Amniotic stem cell (primary cell): ENCODE results near the gene GP1BB.
A peak's percentile ranks its signal among the peaks of the same experiment; 100 is the strongest.

Experiments
- DNase-seq: peaks from one replicate; lab custom pipeline; 2025; lab: John Stamatoyannopoulos, UW

The GP1BB gene

GRCh38 chr22:19742160-19743066, 19.1 kb downstream of the GP1BB start:
- DNase-seq = no peak

DNA sequence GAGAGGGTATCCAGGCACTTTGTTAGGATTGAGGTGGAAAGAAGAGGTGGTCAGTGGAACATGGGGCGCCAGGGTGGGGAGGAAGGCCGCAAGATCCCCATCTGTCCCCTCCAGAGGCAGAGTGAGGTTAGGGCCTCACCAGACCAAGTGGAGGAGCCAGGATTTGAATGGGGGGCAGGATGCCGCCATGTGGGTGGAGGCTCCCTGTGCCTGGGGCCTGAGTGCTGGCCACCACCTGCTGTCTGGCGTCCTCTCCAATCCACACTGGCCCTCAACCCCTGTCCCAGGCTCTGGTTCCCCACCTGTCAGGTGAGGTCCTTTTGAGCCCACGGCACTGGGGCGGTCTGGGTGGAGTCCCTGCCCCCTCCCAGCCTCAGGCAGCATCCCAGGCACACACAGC, 19.7 kb downstream of the GP1BB start:
- DNase-seq = no peak

DNA sequence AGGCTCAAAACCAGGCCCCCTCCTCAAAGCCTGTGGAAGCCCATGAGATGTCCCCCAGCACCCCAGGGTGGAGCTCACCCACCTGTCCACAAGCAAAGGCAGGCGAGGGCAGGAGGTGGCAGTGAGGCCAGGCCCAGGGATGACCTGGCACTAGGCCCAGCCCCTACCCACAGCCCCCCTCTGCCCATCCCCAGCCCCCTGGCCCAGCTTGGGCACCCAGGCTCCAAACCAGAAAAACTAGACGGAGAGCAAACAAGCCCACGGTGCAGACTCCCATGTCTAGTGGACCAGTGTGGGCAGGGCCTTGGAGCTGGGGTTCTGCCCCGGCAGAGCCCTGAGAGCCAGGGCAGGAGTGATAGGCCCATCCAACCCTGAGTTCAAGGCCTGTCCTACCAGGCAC, 20.3 kb downstream of the GP1BB start:
- DNase-seq = no peak

DNA sequence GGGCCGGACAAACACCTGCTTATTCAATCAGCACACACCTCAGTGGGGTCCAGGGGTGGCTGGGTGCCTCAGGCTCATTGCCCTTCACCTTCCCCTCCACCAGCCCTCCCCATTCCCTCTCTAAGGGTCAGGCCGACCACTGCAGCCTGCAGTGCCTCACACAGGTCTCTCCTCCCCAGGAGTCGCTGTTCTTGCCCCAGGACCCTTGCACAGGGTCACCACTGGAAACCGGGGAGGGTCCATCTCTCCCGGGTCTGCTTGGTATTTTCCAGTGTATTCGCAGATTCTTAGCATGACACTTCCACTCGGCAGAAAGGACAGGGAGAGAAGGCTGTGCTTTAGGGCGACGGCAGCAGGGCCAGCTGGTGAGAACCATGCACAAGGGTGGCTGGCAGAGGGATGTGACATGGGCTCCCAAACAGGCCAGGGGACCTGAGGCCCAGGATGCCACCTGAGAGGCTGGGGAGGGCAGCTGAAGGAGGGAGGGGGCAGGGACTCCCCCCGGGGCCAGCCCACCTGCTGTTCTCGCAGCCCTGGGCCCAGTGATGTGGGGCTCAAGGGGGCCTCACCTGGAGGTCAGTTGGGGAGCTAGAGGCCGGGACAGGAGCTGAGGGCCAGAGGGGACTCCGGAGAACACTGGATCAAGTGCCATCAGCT, 21.1 kb downstream of the GP1BB start:
- DNase-seq = no peak

DNA sequence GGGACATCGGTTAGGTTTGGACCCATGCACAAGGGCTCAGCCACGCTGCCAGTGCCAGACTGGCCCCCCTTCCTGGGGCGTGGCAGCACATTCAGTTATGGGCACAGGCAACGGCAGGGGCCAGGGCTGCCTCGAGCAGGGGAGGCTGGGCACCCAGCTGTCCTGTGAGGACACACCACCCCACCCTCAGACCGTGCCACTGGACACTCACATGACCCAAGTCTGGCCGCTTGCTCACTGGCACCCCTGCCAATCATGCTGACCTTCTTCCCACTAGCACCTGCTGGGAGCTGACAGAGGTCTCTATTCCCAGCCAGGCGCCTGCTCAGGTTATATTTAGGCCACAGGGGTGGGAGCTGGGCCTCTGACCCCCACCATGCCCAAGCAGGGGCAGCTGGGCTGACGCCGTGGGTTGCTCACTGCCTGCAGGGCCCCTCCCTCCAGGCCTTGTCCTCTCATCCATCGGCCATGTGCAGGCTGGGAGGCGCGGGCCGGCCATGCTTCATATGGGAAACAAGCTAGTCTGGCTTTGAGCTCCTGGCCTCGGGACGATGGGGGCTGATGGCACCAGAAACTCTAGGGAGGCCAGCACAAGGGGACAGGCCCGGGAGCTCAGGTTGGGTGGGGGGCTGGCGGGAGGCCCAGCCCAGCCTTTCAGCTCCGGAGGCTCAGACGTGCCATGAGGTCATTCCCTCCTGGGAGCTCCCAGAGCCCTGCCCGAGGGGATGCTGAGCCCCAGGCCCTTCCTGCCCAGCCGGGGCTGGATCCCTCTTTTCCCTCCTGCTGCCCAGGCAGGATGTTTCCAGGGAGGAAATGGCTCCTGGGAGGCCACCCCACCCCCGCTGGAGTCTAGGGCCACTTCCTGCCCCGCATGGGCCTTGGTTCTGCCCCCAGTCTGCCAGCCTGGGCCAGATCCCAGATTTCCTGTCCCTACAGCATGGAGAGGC, 22.1 kb downstream of the GP1BB start:
- DNase-seq = no peak

DNA sequence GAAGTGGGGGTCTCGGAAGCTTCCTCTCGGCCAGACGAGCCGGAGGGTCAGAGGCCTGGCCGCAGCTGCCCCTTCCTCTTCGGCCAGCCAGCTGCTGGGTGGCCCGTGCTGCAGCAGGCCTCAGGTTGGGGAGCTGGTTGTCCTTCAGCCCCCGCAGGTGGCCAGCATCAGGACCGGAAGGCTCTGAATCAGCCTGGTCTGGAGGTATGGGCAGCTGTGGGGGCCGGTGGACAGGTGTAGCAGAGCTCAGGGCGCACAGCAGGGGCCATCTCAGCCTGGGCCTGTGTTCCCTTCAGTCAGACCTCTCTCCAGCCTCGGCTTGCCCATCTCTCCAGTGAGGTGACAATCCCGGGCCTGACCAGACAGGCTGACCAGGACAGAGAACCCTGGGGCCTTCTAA, 23.4 kb downstream of the GP1BB start:
- no peak for DNase-seq

- no peak for DNase-seq
Observed at GRCh38 chr22:19747551-19747950, 24.2 kb downstream of the GP1BB start.

GRCh38 chr22:19748139-19748538, 24.8 kb downstream of the GP1BB start:
- DNase-seq = no peak

GRCh38 chr22:19748991-19749664, 25.8 kb downstream of the GP1BB start:
- DNase-seq = no peak

DNA sequence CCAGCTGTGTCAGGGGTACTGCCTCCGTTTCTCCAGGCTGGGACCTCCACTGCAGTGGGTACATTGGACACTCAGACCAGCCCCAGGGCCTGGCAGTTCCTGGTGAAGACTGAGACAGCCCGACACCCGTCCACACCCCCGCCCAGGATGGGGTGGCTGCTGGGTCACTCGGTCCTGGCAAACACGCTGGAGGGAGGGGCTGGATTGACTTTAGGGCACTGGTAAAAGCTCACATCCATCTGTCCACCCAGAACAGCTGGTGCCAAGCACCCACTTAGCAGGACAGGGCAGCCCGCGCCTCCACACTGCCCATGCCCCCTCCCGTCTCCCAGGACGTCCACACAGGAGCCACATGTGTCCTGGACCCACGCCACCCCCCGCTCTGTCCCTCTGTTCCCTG, 26.5 kb downstream of the GP1BB start:
- no peak for DNase-seq

DNA sequence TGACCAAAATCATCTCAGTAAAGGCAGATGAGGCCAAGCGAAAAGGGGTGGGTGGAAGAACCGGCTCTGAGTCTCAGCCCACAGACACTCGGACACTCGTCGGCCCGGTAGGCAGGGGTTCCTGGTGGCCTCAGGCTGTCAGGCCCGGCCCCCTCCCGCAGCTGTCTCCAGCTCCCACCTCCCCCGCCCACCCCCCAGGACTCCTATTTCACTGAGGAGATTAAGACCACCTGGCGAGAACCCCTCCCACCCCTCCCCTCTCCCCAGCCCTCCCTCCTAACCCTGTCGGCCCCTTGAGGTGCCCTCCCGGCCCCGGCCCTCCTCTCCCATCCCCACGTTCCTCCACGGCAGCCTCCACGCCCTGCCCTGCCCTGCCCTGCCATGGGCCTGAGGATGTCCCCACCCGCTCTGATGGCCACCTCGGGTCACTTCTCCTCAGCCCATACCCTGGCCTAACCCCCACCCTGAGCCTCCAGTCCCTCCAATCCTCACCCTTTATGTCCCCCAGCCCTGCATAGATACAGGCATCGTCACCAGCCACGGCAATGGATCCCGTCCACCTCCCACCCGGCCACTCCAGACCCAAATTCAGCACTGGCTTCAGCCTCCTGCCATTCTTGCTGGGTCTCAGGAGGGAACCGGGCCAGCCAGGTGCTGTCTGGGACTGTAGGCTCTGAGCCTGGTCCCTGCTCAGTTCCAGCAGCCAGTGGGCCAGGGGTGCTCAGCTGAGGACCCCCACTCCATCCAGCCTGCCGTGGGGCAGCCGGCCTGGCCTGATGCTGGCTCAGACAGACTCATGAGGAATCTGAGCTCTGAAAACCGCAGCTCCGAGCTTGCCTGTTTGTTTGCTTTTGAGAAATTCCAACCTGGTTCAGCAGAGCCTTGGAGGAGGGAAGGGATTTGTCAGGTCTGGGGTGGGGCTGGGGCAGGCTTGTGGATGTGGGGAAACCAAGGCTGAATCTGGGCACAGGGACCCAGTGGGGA, 27.5 kb downstream of the GP1BB start:
- DNase-seq = peak; percentile 54

- no peak for DNase-seq
Observed at GRCh38 chr22:19751497-19752245, 28.3 kb downstream of the GP1BB start.

DNA sequence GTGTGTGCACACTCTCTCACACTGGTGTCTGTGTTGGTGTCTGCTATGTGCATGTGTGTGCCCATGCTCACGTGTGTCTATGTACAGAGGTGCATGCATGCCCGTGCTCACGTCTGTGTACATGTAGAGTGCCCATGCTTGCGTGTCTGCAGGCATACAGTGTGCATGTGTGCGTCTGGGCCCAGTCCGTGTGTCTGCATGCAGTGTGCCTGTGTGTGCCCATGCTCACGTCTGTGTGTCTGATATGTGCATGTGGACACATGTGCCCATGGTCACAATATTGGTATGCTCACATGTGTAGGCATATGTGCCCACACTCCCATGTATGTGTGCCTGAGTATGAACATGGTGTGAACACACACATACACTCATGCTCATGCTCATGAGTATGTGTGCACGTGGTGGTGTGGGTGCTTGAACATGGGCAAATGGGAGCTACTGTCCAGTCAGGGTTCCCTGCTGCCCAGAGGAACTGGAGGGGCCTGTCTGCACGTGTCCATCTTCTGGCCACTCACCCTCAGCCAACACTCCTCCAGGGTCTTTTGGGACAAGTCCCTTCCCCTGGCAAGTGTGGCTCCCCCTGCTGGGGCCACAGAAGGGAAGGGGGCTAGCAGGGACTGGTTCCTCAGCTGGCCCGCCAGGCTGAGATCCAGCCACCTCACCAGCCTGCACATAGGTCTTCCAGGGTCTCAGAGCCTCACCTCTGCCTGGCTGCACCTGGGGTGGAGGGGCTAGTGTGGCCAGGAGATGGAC, 29.9 kb downstream of the GP1BB start:
- no peak for DNase-seq

- DNase-seq = no peak
Observed at GRCh38 chr22:19753996-19754700, 30.8 kb downstream of the GP1BB start.

- no peak for DNase-seq
Observed at GRCh38 chr22:19754701-19755144, 31.4 kb downstream of the GP1BB start.

DNA sequence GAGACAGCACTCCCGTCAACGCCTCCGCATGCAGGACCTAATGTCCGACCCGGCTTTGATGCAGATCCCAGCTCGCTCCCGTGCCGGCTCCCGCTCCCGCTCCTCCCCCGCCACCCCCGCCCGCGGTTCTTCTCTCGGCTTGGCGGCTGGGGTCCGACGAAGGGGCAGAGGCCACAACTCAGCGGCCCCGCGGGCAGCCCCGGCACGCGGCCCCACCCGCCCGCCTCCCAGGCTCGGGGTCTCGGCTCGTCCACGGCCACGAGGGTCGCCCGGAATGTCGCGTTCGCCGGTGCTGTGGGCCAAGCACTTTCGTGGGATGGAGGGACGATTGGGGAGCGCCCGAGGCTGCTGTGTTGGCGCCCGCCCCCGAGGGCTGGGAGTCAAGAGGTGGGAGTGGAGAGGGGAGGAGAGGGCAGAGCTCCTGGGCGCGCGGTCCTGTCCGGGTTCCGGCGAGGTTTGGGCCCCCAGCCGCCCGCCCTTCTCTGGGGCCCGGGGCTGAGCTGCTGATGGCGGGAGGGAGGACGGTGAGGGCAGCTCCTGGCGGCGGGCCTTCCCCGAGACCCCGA, 31.9 kb downstream of the GP1BB start:
- no peak for DNase-seq

GRCh38 chr22:19755722-19756287, 32.5 kb downstream of the GP1BB start:
- DNase-seq = no peak
